Upper lobe of left lung (tissue), 6 donors: ENCODE data around the gene HOGA1. TPM values are rescaled to one million over a fixed set of nuclear protein-coding genes. Genes with fewer than 3 reads are reported as not detected.

Experiments
- ATAC-seq, 2 donors: fragments of 200-7000 bp; cut with Tn5 transposase; one replicate each; pipeline ENCODE4 v1.9.1; 2022; ENCODE audit warnings: mild to moderate bottlenecking in 2 of 2, moderate library complexity in 2 of 2; ENCODE audit not compliant: low FRiP score in 2 of 2
- DNase-seq, 2 donors: peaks; one replicate each; pipeline ENCODE4 v3.0.0-alpha.2; 2019 to 2020
- H3K27ac ChIP-seq, 4 donors: fragments of 200-600 bp; sonication (generic); one replicate each; pipeline ENCODE4 v1.5.1; 2016 to 2019
- H3K27me3 ChIP-seq, 4 donors: fragments of 200-600 bp; sonication (generic); one replicate each; pipeline ENCODE4 v1.5.1; 2017 to 2019
- H3K36me3 ChIP-seq, 4 donors: fragments of 200-600 bp; sonication (generic); one replicate each; pipeline ENCODE4 v1.5.1; 2016 to 2019
- H3K4me1 ChIP-seq, 4 donors: fragments of 200-600 bp; sonication (generic); one replicate each; pipeline ENCODE4 v1.5.1; 2018 to 2019
- H3K4me3 ChIP-seq, 4 donors: fragments of 200-600 bp; sonication (generic); one replicate each; pipeline ENCODE4 v1.5.1; 2017 to 2019; ENCODE audit warnings: mild to moderate bottlenecking in 2 of 4, moderate library complexity in 1 of 4
- H3K9me3 ChIP-seq, 4 donors: fragments of 200-600 bp; sonication (generic); one replicate each; pipeline ENCODE4 v1.5.1; 2018 to 2019
- CTCF ChIP-seq, 6 experiments: fragments of 450-650 bp in 4 of 6; fragments of 200-600 bp in 2 of 6; sonication (generic) in 2 of 6; IDR thresholded peaks; one replicate each; pipeline ENCODE4 v1.5.1; 2016 to 2019; ENCODE audit warnings: antibody characterized with exemption in 6 of 6
- EP300 ChIP-seq, 4 donors: sonication (generic); formaldehyde crosslinking; IDR thresholded peaks; one replicate each; pipeline ENCODE4 v1.5.1; 2017; ENCODE audit warnings: antibody characterized with exemption in 4 of 4, control low read depth in 2 of 4
- POLR2A ChIP-seq, 4 donors: fragments of 450-650 bp; IDR thresholded peaks; one replicate each; pipeline ENCODE4 v1.5.1; 2016 to 2017; ENCODE audit warnings: antibody characterized with exemption in 4 of 4, mild to moderate bottlenecking in 2 of 4
- POLR2AphosphoS5 ChIP-seq, 2 donors: sonication (generic); formaldehyde crosslinking; IDR thresholded peaks; one replicate each; pipeline ENCODE4 v1.5.1; 2017; ENCODE audit warnings: antibody characterized with exemption in 2 of 2
- WGBS, 2 donors: methylation state at CpG; one replicate each; pipeline ENCODE4 v1.1.5; 2017 to 2018; 5-methylcytosine and 5-hydroxymethylcytosine counted together
- total RNA-seq, 6 donors: library from RNA; depleted of rRNA in 4 of 6; stranded (reverse); fragments of >200 nt in 4 of 6; gene quantifications; one replicate each; pipeline versions ENCODE4 v1.1.0 to v1.2.1, GENCODE V29; 2016 to 2021
- donor health status: DM: no; HTN: no; CAD: no; lungs with moderate emphysema.
- donor health status: DM: no; HTN: yes; CAD: no; lungs with severe emphysema.

Gene HOGA1
- total RNA-seq, 6 donors from 2014 or later, result 0.39 to 4.2 (median 1.9) TPM

- Histone ChIP-seq H3K9me3 (no peaks in the 10 kb centered on the region), H3K27ac (no peak overlapping the region), H3K4me1 (peaks cover 0 to 10% (median 5%) of the 10 kb centered on the region in 4 donors), H3K4me3 (no peak overlapping the region), H3K27me3 (no peaks in the 10 kb centered on the region), H3K36me3 (no peaks in the 10 kb centered on the region)
- ATAC-seq, result no peak
- DNase-seq, result peak in 1 of 2 donors; percentile 82
- TF ChIP-seq POLR2AphosphoS5 (IDR thresholded peaks at IDR 0.05) (no peak), EP300 (IDR thresholded peaks at IDR 0.05) (no peak), CTCF (IDR thresholded peaks at IDR 0.05) (no peak), POLR2A (IDR thresholded peaks at IDR 0.05) (no peak)
- 87 to 90% methylated on average over 19 to 20 of the region's 21 CpGs for WGBS, 2 donors
Measured at GRCh38 chr10:97601268-97602215, 17.4 kb downstream of the HOGA1 start.

DNA sequence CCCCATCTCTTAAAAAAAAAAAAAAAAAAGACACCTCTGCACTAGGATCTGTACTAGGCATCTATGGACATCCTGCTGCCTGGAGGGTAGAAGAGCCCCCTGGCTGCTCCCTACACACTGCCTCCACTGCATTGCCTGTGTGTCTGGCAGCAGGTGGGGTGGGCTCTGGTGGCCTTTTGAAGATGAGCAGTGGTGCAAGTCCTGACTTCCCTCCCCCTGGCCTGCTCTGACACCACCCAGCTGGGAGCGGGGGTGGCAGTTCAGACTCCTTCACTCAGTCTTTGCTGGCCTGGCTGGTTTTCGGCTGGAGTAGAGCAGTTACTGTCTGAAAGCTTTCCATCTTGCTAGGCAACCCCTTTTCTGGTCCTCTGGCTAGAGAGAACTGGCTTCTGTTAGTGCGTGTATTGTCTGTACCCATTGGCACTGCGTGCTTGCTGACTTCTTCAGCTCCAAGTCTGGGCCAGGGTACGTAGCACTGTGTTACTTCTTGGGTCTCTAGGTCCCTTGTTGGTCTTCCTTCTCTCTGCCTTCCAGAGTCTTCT is 23.0 kb downstream of the HOGA1 start:
- TF ChIP-seq CTCF (IDR thresholded peaks at IDR 0.05) (no peak), POLR2A (IDR thresholded peaks at IDR 0.05) (no peak), POLR2AphosphoS5 (IDR thresholded peaks at IDR 0.05) (no peak), EP300 (IDR thresholded peaks at IDR 0.05) (no peak)
- 96% methylated on average over 3 to 5 of the region's 5 CpGs for WGBS, 2 donors
- Histone ChIP-seq H3K27me3 (no peaks in the 10 kb centered on the region), H3K36me3 (no peaks in the 10 kb centered on the region), H3K9me3 (no peaks in the 10 kb centered on the region), H3K4me3 (no peak overlapping the region), H3K4me1 (no peaks in the 10 kb centered on the region), H3K27ac (no peak overlapping the region)
- ATAC-seq, result no peak
- DNase-seq, result no peak

GRCh38 chr10:97608991-97609561 is 24.9 kb downstream of the HOGA1 start:
- 58 to 59% methylated on average over 8 to 13 of the region's 13 CpGs for WGBS, 2 donors
- ATAC-seq (peak; percentile 26 to 82), DNase-seq (peak in 1 of 2 donors; percentile 72)

DNA sequence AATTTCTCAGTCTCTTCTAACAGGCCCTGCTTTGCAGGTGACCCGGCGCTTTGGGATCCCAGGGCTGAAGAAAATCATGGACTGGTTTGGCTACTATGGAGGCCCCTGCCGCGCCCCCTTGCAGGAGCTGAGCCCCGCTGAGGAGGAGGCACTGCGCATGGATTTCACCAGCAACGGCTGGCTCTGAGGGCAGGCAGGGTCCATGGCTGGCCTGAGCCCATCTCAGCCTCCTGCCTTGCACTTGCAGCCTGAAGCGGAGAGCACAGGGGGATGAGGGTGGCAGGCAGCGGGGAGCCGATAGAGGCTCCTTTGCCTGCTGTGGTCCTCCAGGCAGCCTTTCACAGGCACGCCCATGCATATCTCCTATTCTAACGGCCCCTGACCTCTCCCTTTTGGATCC is 27.3 kb downstream of the HOGA1 start:
- no peak overlapping the region for H3K27ac ChIP-seq
- DNase-seq (no peak), ATAC-seq (no peak)
- 76 to 93% methylated on average over 7 to 12 of the region's 12 CpGs for WGBS, 2 donors
- H3K9me3 ChIP-seq, result no peaks in the 10 kb centered on the region
- TF ChIP-seq POLR2AphosphoS5 (IDR thresholded peaks at IDR 0.05) (no peak), CTCF (IDR thresholded peaks at IDR 0.05) (no peak), POLR2A (IDR thresholded peaks at IDR 0.05) (no peak), EP300 (IDR thresholded peaks at IDR 0.05) (no peak)
- H3K27me3 ChIP-seq, result no peaks in the 10 kb centered on the region
- H3K4me1 ChIP-seq, result no peaks in the 10 kb centered on the region
- H3K36me3 ChIP-seq, result peaks cover 0 to 2% (median 0%) of the 10 kb centered on the region in 4 donors
- no peak overlapping the region for H3K4me3 ChIP-seq

More at GRCh38 chr10:97608991-97609561, 24.9 kb downstream of the HOGA1 start:
- Histone ChIP-seq H3K4me1 (no peaks in the 10 kb centered on the region), H3K4me3 (no peak overlapping the region), H3K36me3 (no peaks in the 10 kb centered on the region), H3K27ac (peak overlapping the region; percentile 42 to 69 (median 56)), H3K9me3 (no peaks in the 10 kb centered on the region), H3K27me3 (no peaks in the 10 kb centered on the region)
- TF ChIP-seq EP300 (IDR thresholded peaks at IDR 0.05), result peak in 2 of 4 donors; percentile 54 to 61
- no peak for TF ChIP-seq CTCF (IDR thresholded peaks at IDR 0.05)
